Keratinocyte (primary cell): ENCODE data around the gene XNDC1N. TPM values are rescaled to one million over a fixed set of nuclear protein-coding genes. Genes with fewer than 3 reads are reported as not detected.

Experiments used
- DNase-seq: peaks from one replicate; pipeline ENCODE4 v3.0.0-alpha.2; 2011; ENCODE audit warnings: low read depth, missing footprints, low spot score
- FAIRE-seq: peaks from 2 replicates; lab custom pipeline; 2011; peaks lifted over from hg19 to GRCh38; lab: Jason Lieb, UNC
- H2AFZ ChIP-seq: 2 replicates; pipeline ENCODE4 v1.6.0; 2012; ENCODE audit warnings: low read length, control low read depth, inconsistent platforms; ENCODE audit not compliant: control insufficient read depth
- H3K27ac ChIP-seq: 2 replicates; pipeline ENCODE4 v1.5.1; 2011; ENCODE audit warnings: low read length; ENCODE audit not compliant: control insufficient read depth, insufficient read depth
- H3K27me3 ChIP-seq: 3 replicates; pipeline ENCODE4 v1.6.0; 2011; ENCODE audit warnings: low read length; ENCODE audit not compliant: control insufficient read depth, insufficient read depth; ENCODE audit errors: extremely low read depth
- H3K36me3 ChIP-seq, 2 experiments: 2 replicates in 1 of 2; 3 replicates in 1 of 2; pipeline ENCODE4 v1.5.1; 2011; ENCODE audit warnings: low read length in 2 of 2, mild to moderate bottlenecking in 1 of 2; ENCODE audit not compliant: control insufficient read depth in 2 of 2, insufficient read depth in 2 of 2; ENCODE audit errors: extremely low read depth in 1 of 2
- H3K4me1 ChIP-seq: 3 replicates; pipeline ENCODE4 v1.5.1; 2011; ENCODE audit warnings: low read length; ENCODE audit not compliant: control insufficient read depth, insufficient read depth; ENCODE audit errors: extremely low read depth
- H3K4me2 ChIP-seq: 3 replicates; pipeline ENCODE4 v1.6.0; 2011; ENCODE audit warnings: low read depth, low read length; ENCODE audit not compliant: control insufficient read depth, insufficient read depth; ENCODE audit errors: extremely low read depth
- H3K4me3 ChIP-seq, 3 experiments: fragments of 200-600 bp in 1 of 3; sonication (generic) in 1 of 3; 2 replicates in 2 of 3; 3 replicates in 1 of 3; pipeline ENCODE4 v1.5.1; 2011 to 2016; ENCODE audit warnings: low read length in 3 of 3, mild to moderate bottlenecking in 3 of 3, control low read depth in 2 of 3, inconsistent platforms in 1 of 3, low read depth in 1 of 3, mixed read lengths in 1 of 3, mixed run types in 1 of 3, moderate library complexity in 1 of 3; ENCODE audit not compliant: control insufficient read depth in 2 of 3, insufficient read depth in 2 of 3; ENCODE audit errors: extremely low read depth in 1 of 3
- H3K79me2 ChIP-seq: 2 replicates; pipeline ENCODE4 v1.6.0; 2012; ENCODE audit warnings: low read length; ENCODE audit not compliant: control insufficient read depth, insufficient read depth
- H3K9ac ChIP-seq: 3 replicates; pipeline ENCODE4 v1.6.0; 2011; ENCODE audit warnings: low read length; ENCODE audit not compliant: control insufficient read depth, insufficient read depth; ENCODE audit errors: extremely low read depth
- H3K9me1 ChIP-seq: 3 replicates; pipeline ENCODE4 v1.6.0; 2011; ENCODE audit warnings: low read length; ENCODE audit not compliant: control insufficient read depth, insufficient read depth; ENCODE audit errors: extremely low read depth
- H3K9me3 ChIP-seq: 2 replicates; pipeline ENCODE4 v1.5.1; 2012; ENCODE audit warnings: low read depth, low read length; ENCODE audit not compliant: control insufficient read depth
- H4K20me1 ChIP-seq: 3 replicates; pipeline ENCODE4 v1.6.0; 2011; ENCODE audit warnings: low read length; ENCODE audit not compliant: control insufficient read depth, insufficient read depth; ENCODE audit errors: extremely low read depth
- CTCF ChIP-seq, 3 experiments: IDR thresholded peaks in 1 of 3; conservative IDR thresholded peaks in 1 of 3; optimal IDR thresholded peaks in 1 of 3; 2 replicates in 2 of 3; 3 replicates in 1 of 3; pipeline versions ENCODE3 to v1.5.1; 2011; ENCODE audit warnings: low read length in 3 of 3, mild to moderate bottlenecking in 3 of 3, moderate library complexity in 2 of 3, control low read depth in 1 of 3, inconsistent platforms in 1 of 3; ENCODE audit not compliant: insufficient read depth in 2 of 3; ENCODE audit errors: extremely low read depth in 1 of 3
- EZH2 ChIP-seq: IDR thresholded peaks from one replicate; pipeline ENCODE4 v1.6.1; 2012; ENCODE audit warnings: inconsistent platforms, mild to moderate bottlenecking, low read length, moderate library complexity
- dilution Hi-C: fragments of 300-500 bp; cut with MboI; formaldehyde crosslinking; loops from one replicate; pipeline ENCODE4 v1.7.0; 2020; ENCODE audit warnings: low sequenced_read_pairs; ENCODE audit not compliant: extremely low pct_ligation_motif_present
- polyA minus RNA-seq, 3 experiments: library from RNA; depleted of rRNA, polyadenylated mRNA; stranded (reverse); fragments of >200 nt; gene quantifications; 1 replicate in 1 of 3; 2 replicates in 1 of 3; 3 replicates in 1 of 3; pipeline ENCODE4 v1.2.3, GENCODE V29; 2011
- polyA plus RNA-seq, 5 experiments: library from polyadenylated mRNA; depleted of rRNA in 3 of 5; stranded (reverse) in 3 of 5; stranded (forward) in 1 of 5; unstranded in 1 of 5; fragments of >200 nt; gene quantifications; 1 replicate in 1 of 5; 2 replicates in 3 of 5; 3 replicates in 1 of 5; pipeline versions ENCODE4 v1.2.1 to v1.2.3, GENCODE V29; 2011 to 2012; ENCODE audit warnings: missing spikeins in 2 of 5, low read depth in 1 of 5, low replicate concordance in 1 of 5

Gene XNDC1N
- 1.4 to 1.7 TPM (median 1.6 TPM) in 3 replicates for polyA plus RNA-seq
- not detected for polyA plus RNA-seq (2011; ENCODE audit: low read depth)
- 0.52 and 0.95 TPM in 2 replicates for polyA plus RNA-seq (2011; cell fraction: cytosol; rRNA removed)
- polyA plus RNA-seq (2011; cell fraction: nucleus; rRNA removed): 2.6 and 3.9 TPM in 2 replicates
- 0.45 and 0.77 TPM in 2 replicates for polyA plus RNA-seq (2012; ENCODE audit: low replicate concordance)
- polyA minus RNA-seq: 4.4 to 4.9 TPM (median 4.6 TPM) in 3 replicates
- polyA minus RNA-seq (2011; cell fraction: cytosol; rRNA and poly(A)+ RNA removed): not detected
- 5.1 and 6.1 TPM in 2 replicates for polyA minus RNA-seq (2011; cell fraction: nucleus; rRNA and poly(A)+ RNA removed)

- H3K4me2 ChIP-seq: peak within 1 kb of the TSS; percentile 93
Measured at GRCh38 chr11:71927820-71928736, at the start of gene XNDC1N. Gene XNDC1N (minus strand): TSS chr11:71928594. CDS start chr11:71923353, 5,241 bp downstream.

GRCh38 chr11:71977743-71978418 lies 49.5 kb upstream of the XNDC1N start:
- DNase-seq (no peak), FAIRE-seq (peak; percentile 39)
- H3K9ac ChIP-seq: no peak overlapping the region
- no peaks in the 10 kb centered on the region for H3K79me2 ChIP-seq
- H3K9me3 ChIP-seq: no peaks in the 10 kb centered on the region
- no peaks in the 10 kb centered on the region for H3K4me1 ChIP-seq
- H3K27ac ChIP-seq: no peak overlapping the region
- no peak overlapping the region for H3K4me2 ChIP-seq
- no peak overlapping the region for H3K4me3 ChIP-seq
- H2AFZ ChIP-seq: no peak overlapping the region
- no peaks in the 10 kb centered on the region for H3K9me1 ChIP-seq
- peaks cover 0 to 1% of the 10 kb centered on the region in 2 experiments for H3K36me3 ChIP-seq
- no peaks in the 10 kb centered on the region for H4K20me1 ChIP-seq
- dilution Hi-C loops: no loop called here
- TF ChIP-seq EZH2 (no peak), CTCF (optimal IDR thresholded peaks at IDR 0.05 in 1 of 3, IDR thresholded peaks at IDR 0.05 in 1 of 3, conservative IDR thresholded peaks at IDR 0.05 in 1 of 3; ENCODE audit: extremely low read depth in 1 of 3, insufficient read depth in 2 of 3, low read length in 3 of 3) (peak; percentile 53 to 73 (median 72))
- H3K27me3 ChIP-seq: no peaks in the 10 kb centered on the region

More at GRCh38 chr11:71927820-71928736, at the start of gene XNDC1N:
- DNase-seq: peak; percentile 32
- Histone ChIP-seq H3K9me3 (no peaks in the 10 kb centered on the region), H3K27ac (peak within 1 kb of the TSS; percentile 91), H2AFZ (peak within 1 kb of the TSS; percentile 87), H3K36me3 (no peaks in the 10 kb centered on the region), H3K4me1 (peaks cover 9% of the 10 kb centered on the region), H3K9me1 (no peaks in the 10 kb centered on the region), H3K79me2 (peaks cover 47% of the 10 kb centered on the region), H3K9ac (peak within 1 kb of the TSS; percentile 82), H4K20me1 (no peaks in the 10 kb centered on the region), H3K4me3 (peak within 1 kb of the TSS; percentile 78 to 99 (median 97)), H3K27me3 (no peaks in the 10 kb centered on the region)
- TF ChIP-seq CTCF (optimal IDR thresholded peaks at IDR 0.05 in 1 of 3, IDR thresholded peaks at IDR 0.05 in 1 of 3, conservative IDR thresholded peaks at IDR 0.05 in 1 of 3; ENCODE audit: extremely low read depth in 1 of 3, insufficient read depth in 2 of 3, low read length in 3 of 3) (no peak), EZH2 (no peak)
- dilution Hi-C loops: no loop called here
- FAIRE-seq: no peak
